ENCODE measurements around the gene CXXC4. TPM values are rescaled to one million over a fixed set of nuclear protein-coding genes. Genes with fewer than 3 reads are reported as not detected.

The CXXC4 gene
- total RNA-seq, 4 donors from 2014 or later = 0.17 to 0.91 (median 0.50) TPM

GRCh38 chr4:104424989-104425388 is 69.7 kb downstream of the CXXC4 start:
- intact Hi-C loops (cut with DNase I; ENCODE audit: low total_unique reads) = no loop called here
- WGBS, 2 donors = 15 to 19% methylated on average over 8 of the region's 8 CpGs
- H3K4me3 ChIP-seq (ENCODE audit: low read depth, poor library complexity, severe bottlenecking) = no peak overlapping the region
- TF ChIP-seq CTCF (IDR thresholded peaks at IDR 0.05) (no peak), POLR2A (IDR thresholded peaks at IDR 0.05) (no peak)
- DNase-seq (ENCODE audit: low spot score in 2 of 2) = no peak

- no peak for DNase-seq (ENCODE audit: low spot score in 2 of 2)
- WGBS, 2 donors = 26 to 31% methylated on average over 7 of the region's 7 CpGs
- H3K4me3 ChIP-seq (ENCODE audit: low read depth, poor library complexity, severe bottlenecking) = no peak overlapping the region
- TF ChIP-seq CTCF (IDR thresholded peaks at IDR 0.05) (no peak), POLR2A (IDR thresholded peaks at IDR 0.05) (no peak)
- intact Hi-C loops (cut with DNase I; ENCODE audit: low total_unique reads) = no loop called here
Measured at GRCh38 chr4:104424475-104424941, 70.2 kb downstream of the CXXC4 start.

GRCh38 chr4:104421566-104421965 is 73.1 kb downstream of the CXXC4 start:
- WGBS, 2 donors = 85 to 87% methylated on average over 2 of the region's 2 CpGs
- no peak for DNase-seq (ENCODE audit: low spot score in 2 of 2)
- no peak overlapping the region for H3K4me3 ChIP-seq (ENCODE audit: low read depth, poor library complexity, severe bottlenecking)
- intact Hi-C loops (cut with DNase I; ENCODE audit: low total_unique reads) = no loop called here
- no peak for TF ChIP-seq CTCF (IDR thresholded peaks at IDR 0.05)
- TF ChIP-seq POLR2A (IDR thresholded peaks at IDR 0.05) = no peak

- no peak for DNase-seq (ENCODE audit: low spot score in 2 of 2)
- intact Hi-C loops (cut with DNase I; ENCODE audit: low total_unique reads) = no loop called here
- no peak overlapping the region for H3K4me3 ChIP-seq (ENCODE audit: low read depth, poor library complexity, severe bottlenecking)
- 45 to 48% methylated on average over 5 of the region's 5 CpGs for WGBS, 2 donors
- TF ChIP-seq POLR2A (IDR thresholded peaks at IDR 0.05) (no peak), CTCF (IDR thresholded peaks at IDR 0.05) (no peak)
Measured at GRCh38 chr4:104420766-104421165, 73.9 kb downstream of the CXXC4 start.
